Midbrain (tissue), 1 donor: ENCODE data around the gene ZSWIM8.
"Not testable (repeated sequence)": the region's sequence is repeated elsewhere in the genome, so short reads cannot be mapped to it uniquely, and the experiment has no call there.

Source experiments
- DNase-seq: peaks from one replicate; lab custom pipeline; 2025; lab: John Stamatoyannopoulos, UW

Gene ZSWIM8, protein sequence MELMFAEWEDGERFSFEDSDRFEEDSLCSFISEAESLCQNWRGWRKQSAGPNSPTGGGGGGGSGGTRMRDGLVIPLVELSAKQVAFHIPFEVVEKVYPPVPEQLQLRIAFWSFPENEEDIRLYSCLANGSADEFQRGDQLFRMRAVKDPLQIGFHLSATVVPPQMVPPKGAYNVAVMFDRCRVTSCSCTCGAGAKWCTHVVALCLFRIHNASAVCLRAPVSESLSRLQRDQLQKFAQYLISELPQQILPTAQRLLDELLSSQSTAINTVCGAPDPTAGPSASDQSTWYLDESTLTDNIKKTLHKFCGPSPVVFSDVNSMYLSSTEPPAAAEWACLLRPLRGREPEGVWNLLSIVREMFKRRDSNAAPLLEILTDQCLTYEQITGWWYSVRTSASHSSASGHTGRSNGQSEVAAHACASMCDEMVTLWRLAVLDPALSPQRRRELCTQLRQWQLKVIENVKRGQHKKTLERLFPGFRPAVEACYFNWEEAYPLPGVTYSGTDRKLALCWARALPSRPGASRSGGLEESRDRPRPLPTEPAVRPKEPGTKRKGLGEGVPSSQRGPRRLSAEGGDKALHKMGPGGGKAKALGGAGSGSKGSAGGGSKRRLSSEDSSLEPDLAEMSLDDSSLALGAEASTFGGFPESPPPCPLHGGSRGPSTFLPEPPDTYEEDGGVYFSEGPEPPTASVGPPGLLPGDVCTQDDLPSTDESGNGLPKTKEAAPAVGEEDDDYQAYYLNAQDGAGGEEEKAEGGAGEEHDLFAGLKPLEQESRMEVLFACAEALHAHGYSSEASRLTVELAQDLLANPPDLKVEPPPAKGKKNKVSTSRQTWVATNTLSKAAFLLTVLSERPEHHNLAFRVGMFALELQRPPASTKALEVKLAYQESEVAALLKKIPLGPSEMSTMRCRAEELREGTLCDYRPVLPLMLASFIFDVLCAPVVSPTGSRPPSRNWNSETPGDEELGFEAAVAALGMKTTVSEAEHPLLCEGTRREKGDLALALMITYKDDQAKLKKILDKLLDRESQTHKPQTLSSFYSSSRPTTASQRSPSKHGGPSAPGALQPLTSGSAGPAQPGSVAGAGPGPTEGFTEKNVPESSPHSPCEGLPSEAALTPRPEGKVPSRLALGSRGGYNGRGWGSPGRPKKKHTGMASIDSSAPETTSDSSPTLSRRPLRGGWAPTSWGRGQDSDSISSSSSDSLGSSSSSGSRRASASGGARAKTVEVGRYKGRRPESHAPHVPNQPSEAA (N-terminal part only)

DNA sequence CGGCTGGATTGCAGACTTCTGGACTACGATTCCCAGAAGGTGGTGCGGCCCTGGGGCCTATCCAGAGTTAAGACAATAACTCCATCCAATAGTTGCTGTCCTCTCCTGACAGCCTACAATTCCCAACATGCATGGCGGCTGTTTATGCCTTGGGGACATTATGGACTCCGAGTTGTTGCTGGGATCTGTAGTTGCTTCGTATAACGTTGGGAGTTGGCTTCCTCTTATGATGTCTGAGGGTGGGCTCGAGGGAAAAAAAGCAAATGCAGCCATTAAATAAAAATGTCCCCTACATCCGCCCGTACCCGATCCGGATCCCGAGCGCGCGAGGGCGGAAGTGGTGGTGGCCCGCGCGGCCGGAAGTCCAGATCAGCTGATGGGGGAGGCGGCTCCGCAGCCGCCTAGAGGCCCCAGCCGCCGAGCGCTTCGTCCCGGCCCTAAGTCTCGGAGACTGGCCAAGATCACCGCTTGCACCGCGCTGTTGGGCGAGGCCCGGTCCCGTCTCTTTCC lies at the start of gene ZSWIM8:
Gene ZSWIM8, plus strand, starts transcription at position 396 of the 510 bp plus-strand sequence. CDS start 273 bp downstream, outside the sequence.
- peak; percentile 95 for DNase-seq

DNA sequence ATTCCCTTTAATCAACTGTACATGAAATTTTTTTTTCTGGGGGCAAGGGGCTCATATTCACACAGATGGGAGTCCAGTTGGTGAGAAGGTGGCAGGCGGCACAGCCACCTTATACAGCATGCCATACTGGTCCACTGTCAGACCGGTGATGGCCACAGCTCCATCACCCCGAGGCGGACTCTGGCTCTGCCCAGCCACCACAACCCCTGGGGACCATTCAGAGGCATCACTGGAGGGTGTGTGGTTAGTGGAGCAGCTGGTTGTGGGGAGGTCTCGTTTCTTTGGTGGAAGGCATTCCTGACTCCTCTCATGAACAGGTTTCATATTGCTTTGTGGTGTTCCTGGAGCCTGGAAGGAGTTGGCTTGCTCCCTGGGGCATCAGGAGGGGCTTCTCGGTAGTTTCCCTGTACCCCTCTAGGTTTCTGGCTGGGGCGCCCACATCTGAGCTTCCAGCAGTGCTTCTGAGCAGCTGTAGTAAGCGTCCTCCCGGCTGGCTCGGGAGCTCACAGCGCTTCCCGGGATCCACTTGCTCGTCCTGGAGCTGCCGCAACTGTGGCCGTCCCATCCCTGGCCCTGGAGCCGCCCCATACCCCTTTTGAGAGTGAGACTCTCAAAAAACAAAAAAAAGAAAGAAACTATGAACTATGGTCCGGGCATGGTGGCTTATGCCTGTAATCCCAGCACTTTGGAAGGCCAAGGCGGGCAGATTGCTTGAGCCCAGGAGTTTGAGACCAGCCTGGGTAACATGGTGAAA lies 44.7 kb upstream of the ZSWIM8 start:
- DNase-seq = not testable (repeated sequence)

DNA sequence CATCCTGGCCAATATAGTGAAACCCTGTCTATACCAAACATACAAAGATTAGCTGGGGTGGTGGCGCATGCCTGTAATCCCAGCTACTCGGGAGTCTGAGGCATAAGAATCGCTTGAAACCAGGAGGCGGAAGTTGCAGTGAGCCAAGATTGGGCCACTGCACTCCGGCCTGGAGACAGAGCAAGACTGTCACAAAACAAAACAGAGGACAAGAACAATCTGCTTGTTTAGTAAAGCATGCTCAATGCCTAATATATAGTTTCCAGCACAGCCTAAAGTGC lies 43.0 kb upstream of the ZSWIM8 start:
- no peak for DNase-seq

DNA sequence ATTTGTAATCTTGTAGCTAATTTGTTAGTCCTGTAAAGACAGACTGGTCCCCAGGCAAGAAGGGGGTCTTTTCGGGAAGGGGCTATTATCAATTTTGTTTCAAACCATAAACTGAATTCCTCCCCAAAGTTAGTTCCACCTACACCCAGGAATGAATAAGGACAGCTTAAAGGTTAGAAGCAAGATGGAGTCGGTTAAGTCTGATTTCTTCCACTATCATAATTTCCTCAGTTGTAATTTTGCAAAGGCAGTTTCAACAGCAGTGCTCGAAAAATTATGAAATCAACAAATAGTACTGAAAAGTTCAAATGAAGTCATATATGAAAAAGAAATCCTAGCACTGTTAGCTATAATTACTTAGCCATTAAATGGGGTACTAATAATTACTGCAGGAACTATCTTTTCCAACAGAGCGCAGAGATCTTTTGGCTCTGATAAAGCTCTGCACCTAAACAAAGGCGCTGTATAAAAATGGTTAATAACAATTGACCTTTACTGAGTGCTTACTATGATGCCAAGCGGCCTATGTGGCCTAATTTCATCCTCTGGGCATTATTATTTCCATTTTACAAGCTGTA lies 42.0 kb upstream of the ZSWIM8 start:
- DNase-seq = no peak

DNA sequence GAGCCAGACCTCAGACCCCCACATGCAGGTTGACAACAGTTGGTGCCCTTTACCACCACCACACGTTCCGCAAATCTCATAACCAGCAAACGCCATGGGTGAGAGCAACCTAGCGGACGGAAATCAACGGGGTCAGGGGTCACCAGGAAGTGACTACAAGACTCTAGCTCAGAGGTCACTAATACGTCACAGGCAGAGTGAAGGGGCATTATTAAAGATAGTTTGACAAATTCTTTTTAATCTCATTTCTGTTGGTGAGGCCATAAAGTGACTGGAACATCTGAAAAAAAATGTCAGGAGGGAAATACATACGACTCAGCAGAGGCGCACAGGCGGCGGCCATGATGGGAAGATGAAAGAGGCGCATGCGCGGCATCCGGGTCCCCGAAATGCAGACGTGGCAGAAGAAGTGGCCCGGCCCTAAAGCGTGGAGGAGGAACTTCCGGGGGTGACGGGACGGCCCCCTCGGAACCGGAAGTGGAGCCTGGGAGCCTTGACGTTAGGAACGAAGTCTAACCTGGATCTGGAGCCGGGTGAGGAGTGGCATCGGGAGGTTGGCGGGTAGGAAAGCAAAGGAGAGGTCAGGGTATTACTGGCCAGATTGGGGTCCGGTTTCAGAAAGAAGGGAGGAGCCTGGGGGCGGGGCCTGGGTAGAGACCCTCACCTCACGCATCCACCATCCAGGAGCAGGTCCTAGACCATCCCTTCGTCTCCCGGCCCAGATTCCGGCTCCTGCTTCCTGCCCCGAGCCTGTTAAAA lies 41.3 kb upstream of the ZSWIM8 start, which contains the start of gene SEC24C:
Gene SEC24C, plus strand, starts transcription at position 468 of the 759 bp plus-strand sequence. CDS start 2,461 bp downstream, outside the sequence.
- peak; percentile 95 for DNase-seq

DNA sequence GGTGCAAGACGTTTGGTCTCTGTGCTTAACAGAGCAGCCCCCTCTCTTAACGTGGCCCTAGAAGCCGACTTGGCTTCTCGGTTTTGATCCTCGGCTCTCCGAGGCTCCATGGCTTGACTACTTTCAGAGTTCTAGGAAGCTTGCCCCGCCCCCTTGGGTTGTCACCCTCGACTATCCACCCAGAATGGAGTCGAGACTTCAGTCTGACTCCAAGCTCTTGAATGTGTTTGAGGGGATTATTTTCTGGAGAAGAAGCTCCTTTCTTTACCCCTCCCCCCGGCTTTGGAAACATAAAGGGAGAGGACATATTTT lies 40.8 kb upstream of the ZSWIM8 start:
- no peak for DNase-seq

DNA sequence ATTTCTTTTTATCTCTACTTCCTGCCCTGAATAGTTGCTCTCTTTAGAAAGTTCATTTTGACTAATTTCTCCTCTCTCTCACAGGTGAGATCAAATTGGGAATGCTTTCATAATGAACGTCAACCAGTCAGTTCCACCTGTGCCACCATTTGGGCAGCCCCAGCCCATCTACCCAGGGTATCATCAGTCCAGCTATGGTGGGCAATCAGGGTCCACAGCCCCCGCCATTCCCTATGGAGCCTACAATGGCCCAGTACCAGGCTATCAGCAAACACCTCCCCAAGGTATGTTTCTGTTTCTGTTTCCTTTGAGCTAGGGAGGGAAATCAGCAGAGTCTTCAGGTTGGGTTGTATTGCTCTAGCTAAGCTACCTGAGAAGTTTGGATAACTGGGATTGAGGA lies 38.7 kb upstream of the ZSWIM8 start:
- DNase-seq = no peak

DNA sequence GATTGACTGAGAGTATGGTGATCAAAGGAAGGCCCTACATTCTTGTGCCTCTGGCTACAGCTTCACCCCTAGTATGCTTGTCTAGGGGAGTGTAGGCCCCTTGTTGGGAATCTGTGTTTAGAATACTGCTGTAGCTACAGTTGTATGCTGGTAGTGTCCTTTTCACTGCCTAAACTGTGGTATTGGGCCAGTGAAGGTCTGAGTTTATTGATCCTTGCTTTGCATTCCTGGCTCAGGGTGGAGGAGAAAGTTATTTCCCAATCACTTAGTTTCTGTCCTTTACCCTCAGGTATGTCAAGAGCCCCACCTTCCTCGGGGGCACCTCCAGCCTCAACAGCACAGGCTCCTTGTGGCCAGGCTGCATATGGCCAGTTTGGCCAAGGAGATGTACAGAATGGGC lies 34.6 kb upstream of the ZSWIM8 start:
- DNase-seq = no peak

DNA sequence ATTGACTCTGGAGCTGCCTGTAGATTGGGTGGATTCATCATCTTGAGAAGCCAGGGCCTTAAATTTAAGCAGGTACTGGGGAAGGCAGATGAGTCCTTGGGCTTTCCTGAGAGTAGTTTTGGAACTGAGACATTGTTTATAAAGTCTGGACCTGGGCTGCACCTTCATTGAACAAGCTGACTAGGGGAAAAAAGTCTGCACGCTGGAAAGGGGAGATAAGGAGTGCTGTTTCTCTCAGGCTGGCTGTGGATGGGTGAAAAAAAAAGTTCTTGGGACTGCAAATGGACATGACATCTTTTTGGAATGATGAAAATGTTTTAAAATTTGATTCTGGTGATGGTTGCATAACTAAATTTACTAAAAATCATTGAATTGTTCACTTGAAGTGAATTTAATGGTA lies 29.2 kb upstream of the ZSWIM8 start:
- DNase-seq = no peak

DNA sequence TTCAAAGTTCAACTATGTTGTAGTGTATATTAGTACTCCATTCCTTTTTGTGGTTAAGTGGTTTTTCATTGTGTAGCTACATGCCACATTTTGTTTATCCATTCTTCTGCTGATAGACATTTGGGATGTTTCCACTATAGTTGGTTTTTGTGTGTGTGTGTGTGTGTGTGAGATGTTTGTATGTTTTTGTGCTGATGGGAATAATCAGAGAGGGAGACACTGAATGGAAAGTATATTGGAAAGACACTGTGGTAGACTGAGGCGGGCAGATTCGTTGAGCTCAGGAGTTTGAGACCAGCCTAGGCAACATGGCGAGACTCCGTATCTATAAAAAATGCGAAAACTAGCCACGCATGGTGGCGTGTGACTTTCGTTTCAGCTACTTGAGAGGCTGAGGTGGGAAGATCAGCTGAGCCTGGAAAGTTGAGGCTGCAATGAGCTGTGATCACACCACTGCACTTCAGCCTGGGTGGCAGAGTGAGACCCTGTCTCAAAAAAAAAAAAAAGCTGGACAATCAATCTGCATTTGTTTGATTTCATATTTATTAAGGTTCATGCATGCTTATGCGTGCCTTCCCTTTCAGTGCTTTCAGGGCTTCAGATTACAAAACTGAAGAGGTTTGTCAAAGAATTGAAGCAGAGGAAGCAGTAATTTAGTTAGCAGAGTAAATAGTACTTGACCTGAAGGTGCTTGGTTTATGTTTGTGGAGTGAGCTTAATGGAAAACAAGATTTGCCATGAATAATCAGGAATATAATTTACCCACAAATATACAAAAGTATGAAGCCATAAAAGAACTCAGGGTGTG lies 26.5 kb upstream of the ZSWIM8 start:
- no peak for DNase-seq

DNA sequence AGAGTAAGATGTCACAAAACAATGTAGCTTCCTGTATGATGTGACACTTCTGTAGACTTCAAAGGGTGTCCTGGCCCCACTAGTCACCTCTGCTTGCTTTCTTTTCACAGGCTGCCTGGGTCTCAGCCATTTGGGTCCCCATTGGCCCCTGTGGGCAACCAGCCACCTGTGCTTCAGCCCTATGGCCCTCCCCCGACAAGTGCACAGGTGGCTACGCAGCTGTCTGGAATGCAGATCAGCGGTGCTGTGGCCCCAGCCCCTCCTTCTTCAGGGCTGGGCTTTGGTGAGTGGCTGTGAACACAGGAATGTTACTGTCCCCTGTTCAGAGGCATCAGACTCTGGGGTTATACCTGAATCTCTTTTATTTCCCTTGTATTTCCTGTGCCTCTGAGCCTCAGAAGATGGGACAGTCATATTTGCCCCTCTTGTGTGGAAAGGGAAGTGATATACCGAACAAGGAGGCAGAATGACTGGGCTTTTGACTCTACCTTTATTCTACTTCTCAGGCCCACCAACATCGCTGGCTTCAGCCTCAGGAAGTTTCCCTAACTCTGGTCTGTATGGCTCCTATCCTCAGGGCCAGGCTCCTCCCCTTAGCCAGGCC lies 25.8 kb upstream of the ZSWIM8 start:
- no peak for DNase-seq

DNA sequence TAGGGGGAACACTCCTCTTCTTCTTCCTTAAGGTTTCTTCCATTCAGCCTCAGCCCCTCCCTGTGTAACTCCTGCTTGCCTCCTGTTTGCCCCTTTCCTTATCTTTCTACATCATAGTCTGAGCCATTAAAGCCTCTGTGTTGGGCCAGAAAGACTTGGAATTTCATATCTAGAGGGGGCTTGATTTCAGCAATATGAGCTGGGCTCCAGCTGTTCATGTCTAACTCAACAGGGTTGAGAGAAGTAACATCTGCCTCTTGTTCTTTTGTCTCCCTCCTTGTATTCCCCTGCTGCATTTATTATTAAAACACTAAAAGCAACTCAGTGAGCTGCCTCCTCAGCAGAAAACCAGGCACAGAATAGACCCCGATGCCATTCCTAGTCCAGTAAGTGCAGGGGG lies 23.6 kb upstream of the ZSWIM8 start:
- DNase-seq = no peak

DNA sequence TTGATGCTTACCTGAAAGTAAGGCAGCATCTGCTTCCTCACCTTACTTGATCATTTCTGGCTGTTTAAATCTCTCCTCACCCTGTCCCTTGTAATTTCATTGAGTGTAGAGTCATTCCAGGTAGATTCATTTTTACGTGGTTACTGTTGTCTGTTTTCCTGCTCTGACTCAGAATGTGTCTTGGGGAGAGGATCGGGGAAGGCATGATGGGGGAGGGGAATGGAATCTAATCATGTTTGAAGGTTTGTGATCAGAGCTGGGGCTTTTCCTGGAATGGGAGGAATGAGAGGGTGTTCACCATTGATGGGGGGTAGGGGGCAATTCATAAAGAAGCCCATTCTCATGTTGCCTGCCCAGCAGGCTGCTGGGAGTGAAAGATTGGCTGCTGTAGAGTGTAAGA lies 22.5 kb upstream of the ZSWIM8 start:
- DNase-seq = no peak

DNA sequence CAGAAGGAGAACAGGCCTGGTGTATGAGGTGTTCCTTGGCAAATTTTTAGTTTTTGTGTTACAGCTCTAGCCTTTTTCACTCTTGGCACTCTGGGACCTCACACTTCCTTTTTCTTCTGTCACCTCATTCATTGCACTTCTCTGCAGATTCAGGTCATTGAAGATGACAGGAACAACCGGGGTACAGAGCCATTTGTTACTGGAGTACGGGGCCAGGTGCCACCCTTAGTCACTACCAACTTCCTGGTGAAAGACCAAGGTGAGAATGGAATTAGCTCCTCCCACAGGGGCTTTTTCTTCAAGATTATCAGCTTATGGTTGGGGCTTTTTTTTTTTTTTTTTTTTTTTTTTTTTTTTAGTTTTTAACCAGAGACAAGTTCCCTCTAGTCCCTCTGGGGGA lies 22.1 kb upstream of the ZSWIM8 start:
- no peak for DNase-seq

DNA sequence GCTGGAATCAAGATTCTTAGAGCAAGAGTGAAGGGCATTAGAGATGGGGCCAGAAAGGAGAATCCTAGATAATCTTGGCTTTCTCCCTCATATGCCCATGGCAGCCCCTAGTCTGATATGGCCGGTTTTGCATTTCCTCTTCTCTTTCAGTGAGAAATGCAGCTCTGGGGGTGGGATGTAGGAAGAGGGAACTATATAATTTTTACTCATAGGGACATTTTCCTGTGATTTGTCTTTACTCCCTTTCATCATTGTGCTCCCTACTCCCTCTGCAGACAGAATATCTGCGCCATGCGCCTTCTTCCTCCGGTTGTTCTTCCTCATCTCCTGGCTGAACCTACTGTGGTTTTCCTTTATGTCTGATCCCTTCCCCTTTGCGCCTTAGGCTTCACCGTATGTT lies 20.3 kb upstream of the ZSWIM8 start:
- DNase-seq = no peak

DNA sequence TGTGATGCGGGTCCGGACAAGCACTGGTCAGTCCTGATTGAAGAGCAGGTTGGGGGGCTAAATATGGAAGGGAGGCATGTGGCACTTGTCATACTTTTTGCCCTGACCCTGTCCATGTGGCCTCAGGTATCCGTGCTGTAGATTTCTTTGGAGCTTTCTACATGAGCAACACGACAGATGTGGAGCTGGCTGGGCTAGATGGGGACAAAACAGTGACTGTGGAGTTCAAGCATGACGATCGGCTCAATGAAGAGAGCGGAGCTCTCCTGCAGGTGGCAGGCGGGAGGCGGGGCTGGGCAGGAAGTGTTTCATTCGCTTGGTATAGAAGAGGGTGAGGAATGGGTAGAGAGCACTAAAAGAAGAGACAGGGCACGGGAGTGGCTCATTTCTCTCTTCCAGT lies 16.5 kb upstream of the ZSWIM8 start:
- no peak for DNase-seq

DNA sequence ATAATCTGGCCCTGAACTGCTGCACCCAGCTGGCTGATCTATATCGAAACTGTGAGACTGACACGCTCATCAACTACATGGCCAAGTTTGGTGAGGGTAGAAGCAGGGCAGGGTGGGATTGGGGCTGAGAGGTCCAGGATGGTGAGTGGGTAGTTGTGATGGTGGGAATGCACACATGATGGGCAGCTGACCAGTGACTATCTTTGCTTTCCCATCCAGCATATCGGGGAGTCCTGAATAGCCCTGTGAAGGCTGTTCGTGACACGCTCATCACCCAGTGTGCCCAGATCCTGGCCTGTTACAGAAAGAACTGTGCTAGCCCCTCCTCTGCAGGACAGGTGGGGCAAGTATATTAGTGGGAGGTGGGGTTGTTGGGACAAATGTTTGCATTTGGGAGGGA lies 16.0 kb upstream of the ZSWIM8 start:
- DNase-seq = no peak

DNA sequence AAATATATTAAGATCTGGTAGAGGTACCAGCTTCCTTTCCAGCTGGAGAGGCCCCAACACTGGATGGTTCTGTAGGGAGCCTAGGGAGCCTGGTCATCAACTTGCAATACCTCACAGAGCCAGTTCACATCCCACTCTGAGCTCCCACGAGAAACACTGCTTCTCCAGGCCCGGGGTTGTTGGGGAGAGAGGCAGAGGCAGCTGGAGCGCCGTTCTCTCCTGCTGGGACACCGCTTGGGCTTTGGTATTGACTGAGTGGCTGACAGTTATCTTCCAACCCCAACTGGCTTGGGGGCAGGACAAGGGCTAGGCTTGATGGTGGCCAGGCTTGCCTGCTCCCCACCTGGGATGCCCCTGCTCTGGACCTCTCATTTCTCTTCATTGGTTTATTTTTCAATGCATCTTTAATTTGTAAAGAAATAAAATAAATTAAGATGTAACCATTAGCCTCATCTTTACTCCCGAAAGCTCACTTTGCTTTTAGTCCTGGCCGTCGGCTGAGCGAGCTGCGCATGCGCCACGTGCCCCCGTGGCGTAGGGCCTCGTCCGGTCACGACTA lies 13.6 kb upstream of the ZSWIM8 start:
- peak; percentile 89 for DNase-seq
